ENCODE measurements around the gene WDR72. TPM values are rescaled to one million over a fixed set of nuclear protein-coding genes. Genes with fewer than 3 reads are reported as not detected.

WDR72 gene
- total and polyA plus RNA-seq, 2 of the 4 experiments (the other 2 are of a cell fraction) = not detected

GRCh38 chr15:53739651-53740050 is 19.8 kb downstream of the WDR72 start:
- no peak overlapping the region for H4K91ac ChIP-seq (ENCODE audit: insufficient read depth, low read depth, low read length)
- in situ Hi-C loops (cut with MboI; ENCODE audit: low sequenced_read_pairs) (no loop called here), intact Hi-C loops (cut with micrococcal nuclease) (no loop called here)

More at GRCh38 chr15:53739651-53740050, 19.8 kb downstream of the WDR72 start:
- H3K4me3 ChIP-seq (ENCODE audit: insufficient read depth, low read depth, low read length) = no peak overlapping the region
- H3K27ac ChIP-seq (ENCODE audit: insufficient read depth, low read length) = no peak overlapping the region
- H3K9me3 ChIP-seq (ENCODE audit: control insufficient read depth, insufficient read depth, low read length) = 0 out of 2 replicates have a peak, but pooled peaks cover 2% of the 10 kb centered on the region
- no peak overlapping the region for H2BK5ac ChIP-seq (ENCODE audit: low read depth, low read length, poor library complexity, severe bottlenecking)
- H3K9me1 ChIP-seq (ENCODE audit: insufficient read depth, low read length) = no peaks in the 10 kb centered on the region
- H3K4me2 ChIP-seq (ENCODE audit: low read depth, low read length) = no peak overlapping the region
- H3K4me1 ChIP-seq (ENCODE audit: control insufficient read depth, insufficient read depth, low read length) = no peaks in the 10 kb centered on the region
- no peak overlapping the region for H3K23ac ChIP-seq (ENCODE audit: low read depth, low read length)
- H3K14ac ChIP-seq (replicated peaks; ENCODE audit: low read depth, low read length) = no peak overlapping the region
- H3K18ac ChIP-seq (ENCODE audit: low read depth, low read length) = no peak overlapping the region
- no TSS peak for BruUV-seq (replicated peaks)
- H2BK120ac ChIP-seq (ENCODE audit: low read depth, low read length) = no peak overlapping the region
- H3K36me3 ChIP-seq (ENCODE audit: control insufficient read depth, insufficient read depth, low read length) = no peaks in the 10 kb centered on the region
- POLR2A ChIA-PET (ENCODE audit: unreplicated experiment) = no interaction called here
- H2BK20ac ChIP-seq (ENCODE audit: low read depth, low read length) = no peak overlapping the region
- TF ChIP-seq RAD21 (IDR thresholded peaks at IDR 0.05; ENCODE audit: low read length) (no peak), MAFK (IDR thresholded peaks at IDR 0.05; ENCODE audit: low read depth, low read length) (no peak), BHLHE40 (IDR thresholded peaks at IDR 0.05; ENCODE audit: low read depth, low read length) (no peak), MAZ (IDR thresholded peaks at IDR 0.05; ENCODE audit: borderline replicate concordance, low read depth, low read length) (no peak), CTCF (conservative IDR thresholded peaks at IDR 0.05; ENCODE audit: low read depth, low read length) (no peak), CHD1 (IDR thresholded peaks at IDR 0.05; ENCODE audit: low read depth, low read length) (no peak), SMC3 (IDR thresholded peaks at IDR 0.05; ENCODE audit: low read depth, low read length) (no peak), FOS (IDR thresholded peaks at IDR 0.05; ENCODE audit: low read depth, low read length) (no peak), POLR2A (IDR thresholded peaks at IDR 0.05; ENCODE audit: low read depth, low read length) (no peak), MXI1 (IDR thresholded peaks at IDR 0.05; ENCODE audit: borderline replicate concordance, low read depth, low read length) (no peak), USF2 (IDR thresholded peaks at IDR 0.05; ENCODE audit: low read depth, low read length) (no peak), RCOR1 (IDR thresholded peaks at IDR 0.05; ENCODE audit: insufficient replicate concordance, low read length) (no peak), CEBPB (IDR thresholded peaks at IDR 0.05; ENCODE audit: low read depth, low read length) (no peak), RFX5 (IDR thresholded peaks at IDR 0.05; ENCODE audit: low read depth, low read length) (no peak), NFE2L2 (IDR thresholded peaks at IDR 0.05; ENCODE audit: low read depth, low read length) (no peak)
- TF ChIP-seq, protein P1, sequence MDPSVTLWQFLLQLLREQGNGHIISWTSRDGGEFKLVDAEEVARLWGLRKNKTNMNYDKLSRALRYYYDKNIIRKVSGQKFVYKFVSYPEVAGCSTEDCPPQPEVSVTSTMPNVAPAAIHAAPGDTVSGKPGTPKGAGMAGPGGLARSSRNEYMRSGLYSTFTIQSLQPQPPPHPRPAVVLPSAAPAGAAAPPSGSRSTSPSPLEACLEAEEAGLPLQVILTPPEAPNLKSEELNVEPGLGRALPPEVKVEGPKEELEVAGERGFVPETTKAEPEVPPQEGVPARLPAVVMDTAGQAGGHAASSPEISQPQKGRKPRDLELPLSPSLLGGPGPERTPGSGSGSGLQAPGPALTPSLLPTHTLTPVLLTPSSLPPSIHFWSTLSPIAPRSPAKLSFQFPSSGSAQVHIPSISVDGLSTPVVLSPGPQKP (IDR thresholded peaks at IDR 0.05; ENCODE audit: borderline replicate concordance, low read depth, low read length) = no peak
- H3K56ac ChIP-seq (ENCODE audit: extremely low read depth, insufficient read depth, low read length) = no peak overlapping the region
- WGBS, 2 experiments (ENCODE audit: extremely low coverage in 2 of 2, insufficient read length in 1 of 2) = 20% methylated on average over 1 of the region's 4 CpGs; no CpG with 5 or more reads in 1 of the 2 experiments
- H2AK5ac ChIP-seq (ENCODE audit: low read depth, low read length) = no peak overlapping the region
- DNase-seq (no peak), ATAC-seq (ENCODE audit: low read depth) (no peak)
- no peak overlapping the region for H2AK9ac ChIP-seq (replicated peaks; ENCODE audit: low read depth, low read length, poor library complexity)
- dilution Hi-C loops (cut with HindIII; ENCODE audit: low sequenced_read_pairs, unreplicated experiment) = no loop called here
- H3K27me3 ChIP-seq (ENCODE audit: control insufficient read depth, insufficient read depth, low read length) = no peaks in the 10 kb centered on the region
- CTCF ChIA-PET = no interaction called here
- no peaks in the 10 kb centered on the region for H3K79me1 ChIP-seq (ENCODE audit: low read depth in 1 of 2, low read length in 2 of 2)
- H3K9ac ChIP-seq (ENCODE audit: low read depth, low read length) = no peak overlapping the region
- H4K8ac ChIP-seq (ENCODE audit: low read depth in 2 of 2, low read length in 2 of 2) = no peak overlapping the region
- no peaks in the 10 kb centered on the region for H4K20me1 ChIP-seq (ENCODE audit: insufficient read depth, low read length)
- no peak overlapping the region for H3K4ac ChIP-seq (ENCODE audit: low read depth, low read length)
- H2AFZ ChIP-seq (replicated peaks; ENCODE audit: low read length, poor library complexity) = no peak overlapping the region
- no peak overlapping the region for H4K5ac ChIP-seq (ENCODE audit: low read depth, low read length)
- no peak overlapping the region for H2BK15ac ChIP-seq (ENCODE audit: low read depth, low read length)

Data from IMR-90 (cell line).